T-helper 17 cell (primary cell): ENCODE measurements around the gene PID1. TPM values are rescaled to one million over a fixed set of nuclear protein-coding genes. Genes with fewer than 3 reads are reported as not detected.

Experiments
- ATAC-seq: fragments of 150-1000 bp; cut with Tn5 transposase; 2 replicates; pipeline ENCODE4 v1.10.0; 2021; ENCODE audit warnings: mild to moderate bottlenecking, moderate library complexity
- DNase-seq, 3 donors: peaks; one replicate each; pipeline versions ENCODE4 v3.0.0 to v3.0.0-alpha.2; 2020 to 2021
- H3K9me3 ChIP-seq: one replicate; pipeline ENCODE4 v1.7.0; 2013; ENCODE audit warnings: low read length, mild to moderate bottlenecking; ENCODE audit not compliant: control insufficient read depth, poor library complexity, severe bottlenecking
- H3K27ac Mint-ChIP-seq: one replicate; pipeline ENCODE4 v1.8.0; 2022; ENCODE audit warnings: mild to moderate bottlenecking, moderate library complexity, mixed read lengths
- H3K27me3 Mint-ChIP-seq: one replicate; pipeline ENCODE4 v1.8.0; 2022; ENCODE audit warnings: mixed read lengths
- H3K36me3 Mint-ChIP-seq: one replicate; pipeline ENCODE4 v1.8.0; 2022; ENCODE audit warnings: low read depth, mixed read lengths
- H3K4me1 Mint-ChIP-seq: one replicate; pipeline ENCODE4 v1.8.0; 2022; ENCODE audit warnings: mild to moderate bottlenecking, mixed read lengths
- H3K4me3 Mint-ChIP-seq: one replicate; pipeline ENCODE4 v1.8.0; 2022; ENCODE audit warnings: mild to moderate bottlenecking, moderate library complexity, mixed read lengths
- total RNA-seq, 4 donors: library from RNA in 2 of 4; stranded (reverse) in 2 of 4; gene quantifications; one replicate each; pipeline ENCODE4 v1.2.3 and lab custom pipeline; 2022 to 2026

PID1 gene
- total RNA-seq, 2 donors from 2014 or later, result 0.60 to 0.82 TPM

- Mint-ChIP-seq H3K36me3 (no peaks in the 10 kb centered on the region), H3K4me1 (no peaks in the 10 kb centered on the region), H3K27ac (no peak overlapping the region), H3K27me3 (no peaks in the 10 kb centered on the region), H3K4me3 (no peak overlapping the region)
- DNase-seq, result no peak
- ATAC-seq, result no peak
- H3K9me3 ChIP-seq, result no peaks in the 10 kb centered on the region
Observed at GRCh38 chr2:229252280-229252679, 18.8 kb downstream of the PID1 start.

GRCh38 chr2:229249536-229249935, 21.6 kb downstream of the PID1 start:
- Mint-ChIP-seq H3K4me3 (no peak overlapping the region), H3K27me3 (no peaks in the 10 kb centered on the region), H3K27ac (no peak overlapping the region), H3K36me3 (no peaks in the 10 kb centered on the region), H3K4me1 (no peaks in the 10 kb centered on the region)
- no peak for ATAC-seq
- no peaks in the 10 kb centered on the region for H3K9me3 ChIP-seq
- no peak for DNase-seq

- H3K9me3 ChIP-seq, result no peaks in the 10 kb centered on the region
- no peak overlapping the region for H3K4me3 Mint-ChIP-seq
- H3K36me3 Mint-ChIP-seq, result no peaks in the 10 kb centered on the region
- no peaks in the 10 kb centered on the region for H3K27me3 Mint-ChIP-seq
- ATAC-seq, result no peak
- H3K27ac Mint-ChIP-seq, result no peak overlapping the region
- no peaks in the 10 kb centered on the region for H3K4me1 Mint-ChIP-seq
- DNase-seq, result no peak
Observed at GRCh38 chr2:229246334-229246733, 24.8 kb downstream of the PID1 start.

- no peak overlapping the region for H3K27ac Mint-ChIP-seq
- H3K27me3 Mint-ChIP-seq, result no peaks in the 10 kb centered on the region
- DNase-seq (no peak), ATAC-seq (no peak)
- no peak overlapping the region for H3K4me3 Mint-ChIP-seq
- H3K4me1 Mint-ChIP-seq, result no peaks in the 10 kb centered on the region
- H3K36me3 Mint-ChIP-seq, result no peaks in the 10 kb centered on the region
- no peaks in the 10 kb centered on the region for H3K9me3 ChIP-seq
Observed at GRCh38 chr2:229244975-229245374, 26.1 kb downstream of the PID1 start.

GRCh38 chr2:229243890-229244560, 27.1 kb downstream of the PID1 start:
- ATAC-seq, result no peak
- no peak overlapping the region for H3K4me3 Mint-ChIP-seq
- no peaks in the 10 kb centered on the region for H3K27me3 Mint-ChIP-seq
- no peak for DNase-seq
- no peaks in the 10 kb centered on the region for H3K4me1 Mint-ChIP-seq
- no peaks in the 10 kb centered on the region for H3K9me3 ChIP-seq
- no peaks in the 10 kb centered on the region for H3K36me3 Mint-ChIP-seq
- H3K27ac Mint-ChIP-seq, result no peak overlapping the region

- no peaks in the 10 kb centered on the region for H3K9me3 ChIP-seq
- Mint-ChIP-seq H3K4me1 (no peaks in the 10 kb centered on the region), H3K36me3 (no peaks in the 10 kb centered on the region), H3K27me3 (no peaks in the 10 kb centered on the region), H3K4me3 (no peak overlapping the region), H3K27ac (no peak overlapping the region)
- ATAC-seq (no peak), DNase-seq (no peak)
Observed at GRCh38 chr2:229240984-229241491, 30.0 kb downstream of the PID1 start.

- ATAC-seq (no peak), DNase-seq (no peak)
- no peaks in the 10 kb centered on the region for H3K9me3 ChIP-seq
- no peak overlapping the region for H3K27ac Mint-ChIP-seq
- H3K4me3 Mint-ChIP-seq, result no peak overlapping the region
- no peaks in the 10 kb centered on the region for H3K27me3 Mint-ChIP-seq
- H3K36me3 Mint-ChIP-seq, result no peaks in the 10 kb centered on the region
- no peaks in the 10 kb centered on the region for H3K4me1 Mint-ChIP-seq
Observed at GRCh38 chr2:229239021-229239420, 32.1 kb downstream of the PID1 start.

- H3K36me3 Mint-ChIP-seq, result no peaks in the 10 kb centered on the region
- H3K9me3 ChIP-seq, result no peaks in the 10 kb centered on the region
- no peak overlapping the region for H3K27ac Mint-ChIP-seq
- no peak for DNase-seq
- no peaks in the 10 kb centered on the region for H3K4me1 Mint-ChIP-seq
- no peak for ATAC-seq
- no peaks in the 10 kb centered on the region for H3K27me3 Mint-ChIP-seq
- no peak overlapping the region for H3K4me3 Mint-ChIP-seq
Observed at GRCh38 chr2:229237270-229237669, 33.8 kb downstream of the PID1 start.

- DNase-seq (no peak), ATAC-seq (no peak)
- Mint-ChIP-seq H3K27ac (no peak overlapping the region), H3K36me3 (no peaks in the 10 kb centered on the region), H3K4me3 (no peak overlapping the region), H3K27me3 (no peaks in the 10 kb centered on the region), H3K4me1 (no peaks in the 10 kb centered on the region)
- no peaks in the 10 kb centered on the region for H3K9me3 ChIP-seq
Observed at GRCh38 chr2:229235131-229235914, 35.8 kb downstream of the PID1 start.

GRCh38 chr2:229231885-229232284, 39.2 kb downstream of the PID1 start:
- Mint-ChIP-seq H3K27me3 (no peaks in the 10 kb centered on the region), H3K36me3 (no peaks in the 10 kb centered on the region)

GRCh38 chr2:229231328-229231868, 39.7 kb downstream of the PID1 start:
- Mint-ChIP-seq H3K4me3 (no peak overlapping the region), H3K36me3 (no peaks in the 10 kb centered on the region), H3K27me3 (no peaks in the 10 kb centered on the region), H3K27ac (no peak overlapping the region), H3K4me1 (no peaks in the 10 kb centered on the region)
- H3K9me3 ChIP-seq, result no peaks in the 10 kb centered on the region
- no peak for ATAC-seq
- no peak for DNase-seq

More at GRCh38 chr2:229231885-229232284, 39.2 kb downstream of the PID1 start:
- no peak for ATAC-seq
- no peak overlapping the region for H3K4me3 Mint-ChIP-seq
- DNase-seq, result no peak
- H3K9me3 ChIP-seq, result no peaks in the 10 kb centered on the region
- H3K27ac Mint-ChIP-seq, result no peak overlapping the region
- no peaks in the 10 kb centered on the region for H3K4me1 Mint-ChIP-seq

- Mint-ChIP-seq H3K4me1 (no peaks in the 10 kb centered on the region), H3K27me3 (no peaks in the 10 kb centered on the region), H3K36me3 (no peaks in the 10 kb centered on the region), H3K27ac (no peak overlapping the region), H3K4me3 (no peak overlapping the region)
- ATAC-seq (no peak), DNase-seq (no peak)
- no peaks in the 10 kb centered on the region for H3K9me3 ChIP-seq
Observed at GRCh38 chr2:229230911-229231310, 40.2 kb downstream of the PID1 start.

- DNase-seq, result no peak
- H3K4me1 Mint-ChIP-seq, result no peaks in the 10 kb centered on the region
- H3K27me3 Mint-ChIP-seq, result no peaks in the 10 kb centered on the region
- no peak overlapping the region for H3K27ac Mint-ChIP-seq
- no peak overlapping the region for H3K4me3 Mint-ChIP-seq
- H3K36me3 Mint-ChIP-seq, result no peaks in the 10 kb centered on the region
- no peak for ATAC-seq
- H3K9me3 ChIP-seq, result no peaks in the 10 kb centered on the region
Observed at GRCh38 chr2:229230256-229230655, 40.8 kb downstream of the PID1 start.
